Natural killer cell (primary cell): Measurements from ENCODE around the gene OR51A4. TPM values are rescaled to one million over a fixed set of nuclear protein-coding genes. Genes with fewer than 3 reads are reported as not detected.

ENCODE experiments used
- ATAC-seq, 3 donors: fragments of 150-1000 bp in 2 of 3; fragments of 200-7000 bp in 1 of 3; cut with Tn5 transposase; 1 replicate in 1 of 3; 2 replicates in 2 of 3; pipeline ENCODE4 v1.10.0; 2021; ENCODE audit warnings: mild to moderate bottlenecking in 2 of 3, moderate library complexity in 2 of 3
- DNase-seq, 2 donors: peaks; one replicate each; pipeline versions ENCODE4 v3.0.0 to v3.0.0-alpha.2; 2013 to 2021; ENCODE audit warnings: mixed read lengths in 1 of 2
- H3K27ac ChIP-seq: one replicate; pipeline ENCODE4 v1.5.1; 2013; ENCODE audit warnings: mild to moderate bottlenecking, low read length
- H3K27me3 ChIP-seq: one replicate; pipeline ENCODE4 v1.6.1; 2013; ENCODE audit warnings: low read length; ENCODE audit not compliant: control insufficient read depth, insufficient read depth
- H3K36me3 ChIP-seq: one replicate; pipeline ENCODE4 v1.6.1; 2013; ENCODE audit warnings: low read length; ENCODE audit not compliant: control insufficient read depth, insufficient read depth
- H3K4me1 ChIP-seq: one replicate; pipeline ENCODE4 v1.6.1; 2013; ENCODE audit warnings: low read length; ENCODE audit not compliant: control insufficient read depth, insufficient read depth
- H3K4me3 ChIP-seq: one replicate; pipeline ENCODE4 v1.5.1; 2013; ENCODE audit warnings: low read length
- H3K9me3 ChIP-seq: one replicate; pipeline ENCODE4 v1.6.1; 2013; ENCODE audit warnings: low read length; ENCODE audit not compliant: control insufficient read depth, insufficient read depth
- H3K27ac Mint-ChIP-seq, 2 donors: one replicate each; pipeline ENCODE4 v1.8.0; 2022; ENCODE audit warnings: mild to moderate bottlenecking in 2 of 2, mixed read lengths in 2 of 2, moderate library complexity in 1 of 2
- H3K27me3 Mint-ChIP-seq, 2 donors: one replicate each; pipeline ENCODE4 v1.8.0; 2022; ENCODE audit warnings: low read depth in 2 of 2, mixed read lengths in 2 of 2
- H3K36me3 Mint-ChIP-seq: one replicate; pipeline ENCODE4 v1.8.0; 2022; ENCODE audit warnings: mixed read lengths
- H3K4me1 Mint-ChIP-seq, 2 donors: one replicate each; pipeline ENCODE4 v1.8.0; 2022; ENCODE audit warnings: mixed read lengths in 2 of 2
- H3K4me3 Mint-ChIP-seq: one replicate; pipeline ENCODE4 v1.8.0; 2022; ENCODE audit warnings: mild to moderate bottlenecking, moderate library complexity, mixed read lengths
- H3K9me3 Mint-ChIP-seq, 2 donors: one replicate each; pipeline ENCODE4 v1.8.0; 2022; ENCODE audit warnings: mixed read lengths in 2 of 2
- WGBS: methylation state at CpG from one replicate; pipeline ENCODE4 v1.1.7; 2013; ENCODE audit warnings: missing lambda C conversion rate; ENCODE audit not compliant: insufficient coverage; 5-methylcytosine and 5-hydroxymethylcytosine counted together
- intact Hi-C: fragments of 100-400 bp; cut with micrococcal nuclease; formaldehyde crosslinking; loops from one replicate; pipeline ENCODE4 v1.14.2; 2022
- total RNA-seq, 4 donors: library from RNA; stranded (reverse); fragments of 120-200 nt in 1 of 4; gene quantifications; one replicate each; pipeline versions ENCODE4 v1.2.3 to v1.2.4, GENCODE V29; 2013 to 2022
- TF ChIP-seq, protein P1 (sequence below): fragments of 200-600 bp; IDR thresholded peaks from one replicate; pipeline ENCODE4 v1.8.0; 2022; ENCODE audit warnings: antibody characterized with exemption

OR51A4 gene
- total RNA-seq, 3 donors from 2014 or later (not counting 1 experiment from before 2014, with no cell fraction given), result not detected

- ATAC-seq, result no peak
- Histone ChIP-seq H3K27ac (no peak overlapping the region), H3K4me3 (no peak overlapping the region), H3K9me3 (no peaks in the 10 kb centered on the region), H3K27me3 (no peaks in the 10 kb centered on the region), H3K36me3 (no peaks in the 10 kb centered on the region), H3K4me1 (no peaks in the 10 kb centered on the region)
- no peak overlapping the region for H3K27ac Mint-ChIP-seq
- no peaks in the 10 kb centered on the region for H3K36me3 Mint-ChIP-seq
- peaks cover 0 to 2% of the 10 kb centered on the region in 2 donors for H3K27me3 Mint-ChIP-seq
- no peak for DNase-seq
- no peaks in the 10 kb centered on the region for H3K4me1 Mint-ChIP-seq
- TF ChIP-seq, protein P1, sequence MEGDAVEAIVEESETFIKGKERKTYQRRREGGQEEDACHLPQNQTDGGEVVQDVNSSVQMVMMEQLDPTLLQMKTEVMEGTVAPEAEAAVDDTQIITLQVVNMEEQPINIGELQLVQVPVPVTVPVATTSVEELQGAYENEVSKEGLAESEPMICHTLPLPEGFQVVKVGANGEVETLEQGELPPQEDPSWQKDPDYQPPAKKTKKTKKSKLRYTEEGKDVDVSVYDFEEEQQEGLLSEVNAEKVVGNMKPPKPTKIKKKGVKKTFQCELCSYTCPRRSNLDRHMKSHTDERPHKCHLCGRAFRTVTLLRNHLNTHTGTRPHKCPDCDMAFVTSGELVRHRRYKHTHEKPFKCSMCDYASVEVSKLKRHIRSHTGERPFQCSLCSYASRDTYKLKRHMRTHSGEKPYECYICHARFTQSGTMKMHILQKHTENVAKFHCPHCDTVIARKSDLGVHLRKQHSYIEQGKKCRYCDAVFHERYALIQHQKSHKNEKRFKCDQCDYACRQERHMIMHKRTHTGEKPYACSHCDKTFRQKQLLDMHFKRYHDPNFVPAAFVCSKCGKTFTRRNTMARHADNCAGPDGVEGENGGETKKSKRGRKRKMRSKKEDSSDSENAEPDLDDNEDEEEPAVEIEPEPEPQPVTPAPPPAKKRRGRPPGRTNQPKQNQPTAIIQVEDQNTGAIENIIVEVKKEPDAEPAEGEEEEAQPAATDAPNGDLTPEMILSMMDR, result no peak
- H3K4me3 Mint-ChIP-seq, result no peak overlapping the region
- whole genome bisulfite sequencing, result 75% methylated on average over 1 of the region's 3 CpGs
- intact Hi-C loops, result no loop called here
- peaks cover 2 to 4% of the 10 kb centered on the region in 2 donors for H3K9me3 Mint-ChIP-seq
These were observed 35.3 kb upstream of the OR51A4 start for GRCh38 chr11:4982678-4983077.

- 71% methylated on average over 3 of the region's 3 CpGs for WGBS
- TF ChIP-seq, protein P1, result no peak
- Histone ChIP-seq H3K4me1 (no peaks in the 10 kb centered on the region), H3K27me3 (no peaks in the 10 kb centered on the region), H3K4me3 (no peak overlapping the region), H3K9me3 (no peaks in the 10 kb centered on the region), H3K27ac (no peak overlapping the region), H3K36me3 (no peaks in the 10 kb centered on the region)
- H3K9me3 Mint-ChIP-seq, result peaks cover 0 to 3% of the 10 kb centered on the region in 2 donors
- H3K36me3 Mint-ChIP-seq, result no peaks in the 10 kb centered on the region
- peaks cover 0 to 2% of the 10 kb centered on the region in 2 donors for H3K27me3 Mint-ChIP-seq
- H3K4me3 Mint-ChIP-seq, result no peak overlapping the region
- no peak for DNase-seq
- no peak for ATAC-seq
- intact Hi-C loops, result no loop called here
- no peaks in the 10 kb centered on the region for H3K4me1 Mint-ChIP-seq
- no peak overlapping the region for H3K27ac Mint-ChIP-seq
These were observed 31.6 kb upstream of the OR51A4 start for GRCh38 chr11:4979036-4979435.

- H3K27ac ChIP-seq, result no peak overlapping the region
- H3K9me3 ChIP-seq, result no peaks in the 10 kb centered on the region
- WGBS, result 88% methylated on average over 3 of the region's 5 CpGs
- intact Hi-C loops, result no loop called here
- Mint-ChIP-seq H3K4me1 (no peaks in the 10 kb centered on the region), H3K36me3 (no peaks in the 10 kb centered on the region), H3K27me3 (peaks cover 0 to 2% of the 10 kb centered on the region in 2 donors), H3K9me3 (peaks cover 0 to 3% of the 10 kb centered on the region in 2 donors), H3K4me3 (no peak overlapping the region), H3K27ac (no peak overlapping the region)
- ATAC-seq, result no peak
- H3K36me3 ChIP-seq, result no peaks in the 10 kb centered on the region
- no peaks in the 10 kb centered on the region for H3K27me3 ChIP-seq
- DNase-seq, result no peak
- TF ChIP-seq, protein P1, result no peak
- no peak overlapping the region for H3K4me3 ChIP-seq
- no peaks in the 10 kb centered on the region for H3K4me1 ChIP-seq
These were observed 28.0 kb upstream of the OR51A4 start for GRCh38 chr11:4975436-4975835.

- no peak overlapping the region for H3K27ac Mint-ChIP-seq
- H3K36me3 Mint-ChIP-seq, result no peaks in the 10 kb centered on the region
- intact Hi-C loops, result no loop called here
- Histone ChIP-seq H3K27ac (no peak overlapping the region), H3K4me3 (no peak overlapping the region), H3K4me1 (no peaks in the 10 kb centered on the region), H3K9me3 (no peaks in the 10 kb centered on the region), H3K36me3 (no peaks in the 10 kb centered on the region), H3K27me3 (no peaks in the 10 kb centered on the region)
- H3K9me3 Mint-ChIP-seq, result peaks cover 0 to 9% of the 10 kb centered on the region in 2 donors
- H3K27me3 Mint-ChIP-seq, result no peaks in the 10 kb centered on the region
- ATAC-seq (no peak), DNase-seq (no peak)
- no peaks in the 10 kb centered on the region for H3K4me1 Mint-ChIP-seq
- H3K4me3 Mint-ChIP-seq, result no peak overlapping the region
- WGBS, result 100% methylated on average over 1 of the region's 1 CpG
- TF ChIP-seq, protein P1, result no peak
These were observed 15.4 kb upstream of the OR51A4 start for GRCh38 chr11:4962816-4963215.
